H1 (cell line): ENCODE data around the gene LBX2. TPM values are rescaled to one million over a fixed set of nuclear protein-coding genes. Genes with fewer than 3 reads are reported as not detected.

Experiments
- SP1 ChIP-seq: IDR thresholded peaks from 2 replicates; pipeline ENCODE4 v1.6.1; 2011; ENCODE audit warnings: low read depth, low read length
- SRF ChIP-seq: IDR thresholded peaks from 2 replicates; pipeline ENCODE4 v1.6.1; 2011; ENCODE audit warnings: mild to moderate bottlenecking, low read depth, low read length, moderate library complexity
- polyA plus RNA-seq, 7 experiments: library from polyadenylated mRNA; depleted of rRNA in 3 of 7; stranded (reverse) in 5 of 7; unstranded in 2 of 7; fragments of >200 nt in 5 of 7; fragments of 200-250 nt in 2 of 7; gene quantifications; 1 replicate in 5 of 7; 2 replicates in 1 of 7; 4 replicates in 1 of 7; pipeline versions ENCODE4 v1.2.1 to v1.2.3, GENCODE V29; 2011 to 2013; ENCODE audit warnings: missing spikeins in 2 of 7, mixed read lengths in 2 of 7
- total RNA-seq: library from RNA; stranded (reverse); fragmentation: NEBNext Ultra II Directional; extraction: Animal tissue kit (Norgen Biotek cat#: 25700); gene quantifications from 2 replicates; pipeline ENCODE4 v1.2.1, GENCODE V29; 2021
- TF ChIP-seq, protein P1 (sequence below): fragments of 300-600 bp; sonication (generic); IDR thresholded peaks from 2 replicates; pipeline ENCODE4 v1.7.1; 2012; ENCODE audit warnings: low read length, moderate library complexity, mild to moderate bottlenecking, inconsistent platforms; ENCODE audit not compliant: insufficient replicate concordance

LBX2 gene
- total and polyA plus RNA-seq, 2 of the 8 experiments (the other 6 are each of a cell fraction or from before 2014, with no cell fraction given) = 0.27 TPM; not detected in 1

GRCh38 chr2:74510272-74510671 lies 10.9 kb upstream of the LBX2 start (continued):
- TF ChIP-seq, protein P1, sequence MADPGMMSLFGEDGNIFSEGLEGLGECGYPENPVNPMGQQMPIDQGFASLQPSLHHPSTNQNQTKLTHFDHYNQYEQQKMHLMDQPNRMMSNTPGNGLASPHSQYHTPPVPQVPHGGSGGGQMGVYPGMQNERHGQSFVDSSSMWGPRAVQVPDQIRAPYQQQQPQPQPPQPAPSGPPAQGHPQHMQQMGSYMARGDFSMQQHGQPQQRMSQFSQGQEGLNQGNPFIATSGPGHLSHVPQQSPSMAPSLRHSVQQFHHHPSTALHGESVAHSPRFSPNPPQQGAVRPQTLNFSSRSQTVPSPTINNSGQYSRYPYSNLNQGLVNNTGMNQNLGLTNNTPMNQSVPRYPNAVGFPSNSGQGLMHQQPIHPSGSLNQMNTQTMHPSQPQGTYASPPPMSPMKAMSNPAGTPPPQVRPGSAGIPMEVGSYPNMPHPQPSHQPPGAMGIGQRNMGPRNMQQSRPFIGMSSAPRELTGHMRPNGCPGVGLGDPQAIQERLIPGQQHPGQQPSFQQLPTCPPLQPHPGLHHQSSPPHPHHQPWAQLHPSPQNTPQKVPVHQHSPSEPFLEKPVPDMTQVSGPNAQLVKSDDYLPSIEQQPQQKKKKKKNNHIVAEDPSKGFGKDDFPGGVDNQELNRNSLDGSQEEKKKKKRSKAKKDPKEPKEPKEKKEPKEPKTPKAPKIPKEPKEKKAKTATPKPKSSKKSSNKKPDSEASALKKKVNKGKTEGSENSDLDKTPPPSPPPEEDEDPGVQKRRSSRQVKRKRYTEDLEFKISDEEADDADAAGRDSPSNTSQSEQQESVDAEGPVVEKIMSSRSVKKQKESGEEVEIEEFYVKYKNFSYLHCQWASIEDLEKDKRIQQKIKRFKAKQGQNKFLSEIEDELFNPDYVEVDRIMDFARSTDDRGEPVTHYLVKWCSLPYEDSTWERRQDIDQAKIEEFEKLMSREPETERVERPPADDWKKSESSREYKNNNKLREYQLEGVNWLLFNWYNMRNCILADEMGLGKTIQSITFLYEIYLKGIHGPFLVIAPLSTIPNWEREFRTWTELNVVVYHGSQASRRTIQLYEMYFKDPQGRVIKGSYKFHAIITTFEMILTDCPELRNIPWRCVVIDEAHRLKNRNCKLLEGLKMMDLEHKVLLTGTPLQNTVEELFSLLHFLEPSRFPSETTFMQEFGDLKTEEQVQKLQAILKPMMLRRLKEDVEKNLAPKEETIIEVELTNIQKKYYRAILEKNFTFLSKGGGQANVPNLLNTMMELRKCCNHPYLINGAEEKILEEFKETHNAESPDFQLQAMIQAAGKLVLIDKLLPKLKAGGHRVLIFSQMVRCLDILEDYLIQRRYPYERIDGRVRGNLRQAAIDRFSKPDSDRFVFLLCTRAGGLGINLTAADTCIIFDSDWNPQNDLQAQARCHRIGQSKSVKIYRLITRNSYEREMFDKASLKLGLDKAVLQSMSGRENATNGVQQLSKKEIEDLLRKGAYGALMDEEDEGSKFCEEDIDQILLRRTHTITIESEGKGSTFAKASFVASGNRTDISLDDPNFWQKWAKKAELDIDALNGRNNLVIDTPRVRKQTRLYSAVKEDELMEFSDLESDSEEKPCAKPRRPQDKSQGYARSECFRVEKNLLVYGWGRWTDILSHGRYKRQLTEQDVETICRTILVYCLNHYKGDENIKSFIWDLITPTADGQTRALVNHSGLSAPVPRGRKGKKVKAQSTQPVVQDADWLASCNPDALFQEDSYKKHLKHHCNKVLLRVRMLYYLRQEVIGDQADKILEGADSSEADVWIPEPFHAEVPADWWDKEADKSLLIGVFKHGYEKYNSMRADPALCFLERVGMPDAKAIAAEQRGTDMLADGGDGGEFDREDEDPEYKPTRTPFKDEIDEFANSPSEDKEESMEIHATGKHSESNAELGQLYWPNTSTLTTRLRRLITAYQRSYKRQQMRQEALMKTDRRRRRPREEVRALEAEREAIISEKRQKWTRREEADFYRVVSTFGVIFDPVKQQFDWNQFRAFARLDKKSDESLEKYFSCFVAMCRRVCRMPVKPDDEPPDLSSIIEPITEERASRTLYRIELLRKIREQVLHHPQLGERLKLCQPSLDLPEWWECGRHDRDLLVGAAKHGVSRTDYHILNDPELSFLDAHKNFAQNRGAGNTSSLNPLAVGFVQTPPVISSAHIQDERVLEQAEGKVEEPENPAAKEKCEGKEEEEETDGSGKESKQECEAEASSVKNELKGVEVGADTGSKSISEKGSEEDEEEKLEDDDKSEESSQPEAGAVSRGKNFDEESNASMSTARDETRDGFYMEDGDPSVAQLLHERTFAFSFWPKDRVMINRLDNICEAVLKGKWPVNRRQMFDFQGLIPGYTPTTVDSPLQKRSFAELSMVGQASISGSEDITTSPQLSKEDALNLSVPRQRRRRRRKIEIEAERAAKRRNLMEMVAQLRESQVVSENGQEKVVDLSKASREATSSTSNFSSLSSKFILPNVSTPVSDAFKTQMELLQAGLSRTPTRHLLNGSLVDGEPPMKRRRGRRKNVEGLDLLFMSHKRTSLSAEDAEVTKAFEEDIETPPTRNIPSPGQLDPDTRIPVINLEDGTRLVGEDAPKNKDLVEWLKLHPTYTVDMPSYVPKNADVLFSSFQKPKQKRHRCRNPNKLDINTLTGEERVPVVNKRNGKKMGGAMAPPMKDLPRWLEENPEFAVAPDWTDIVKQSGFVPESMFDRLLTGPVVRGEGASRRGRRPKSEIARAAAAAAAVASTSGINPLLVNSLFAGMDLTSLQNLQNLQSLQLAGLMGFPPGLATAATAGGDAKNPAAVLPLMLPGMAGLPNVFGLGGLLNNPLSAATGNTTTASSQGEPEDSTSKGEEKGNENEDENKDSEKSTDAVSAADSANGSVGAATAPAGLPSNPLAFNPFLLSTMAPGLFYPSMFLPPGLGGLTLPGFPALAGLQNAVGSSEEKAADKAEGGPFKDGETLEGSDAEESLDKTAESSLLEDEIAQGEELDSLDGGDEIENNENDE = no peak
- TF ChIP-seq SRF = no peak
- TF ChIP-seq SP1 = no peak
